Measurements from ENCODE around the gene RAB5B.
A peak's percentile ranks its signal among the peaks of the same experiment; 100 is the strongest.
"Not testable (repeated sequence)": the region's sequence is repeated elsewhere in the genome, so short reads cannot be mapped to it uniquely, and the experiment has no call there.

The RAB5B gene

DNA sequence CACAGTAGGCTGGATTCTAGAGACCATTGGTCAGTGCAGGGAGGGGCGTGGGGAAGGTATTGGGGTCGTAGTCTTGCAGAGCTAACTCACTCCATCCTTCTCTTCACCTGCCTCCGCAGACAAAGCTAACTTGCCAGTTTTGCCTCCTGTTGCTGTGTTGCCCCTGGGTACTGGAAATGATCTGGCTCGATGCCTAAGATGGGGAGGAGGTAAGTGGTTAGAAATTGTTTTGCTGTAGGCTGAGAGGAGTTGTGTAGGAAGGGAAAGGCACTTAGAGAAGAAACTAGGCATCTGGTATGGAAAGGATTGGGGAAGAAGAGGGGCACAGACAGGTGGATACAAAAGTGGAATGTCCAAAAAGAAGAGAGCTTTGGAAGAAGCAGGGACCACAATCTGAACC, 31.8 kb upstream of the RAB5B start:
- DNase-seq (ENCODE audit: low spot score): no peak

DNA sequence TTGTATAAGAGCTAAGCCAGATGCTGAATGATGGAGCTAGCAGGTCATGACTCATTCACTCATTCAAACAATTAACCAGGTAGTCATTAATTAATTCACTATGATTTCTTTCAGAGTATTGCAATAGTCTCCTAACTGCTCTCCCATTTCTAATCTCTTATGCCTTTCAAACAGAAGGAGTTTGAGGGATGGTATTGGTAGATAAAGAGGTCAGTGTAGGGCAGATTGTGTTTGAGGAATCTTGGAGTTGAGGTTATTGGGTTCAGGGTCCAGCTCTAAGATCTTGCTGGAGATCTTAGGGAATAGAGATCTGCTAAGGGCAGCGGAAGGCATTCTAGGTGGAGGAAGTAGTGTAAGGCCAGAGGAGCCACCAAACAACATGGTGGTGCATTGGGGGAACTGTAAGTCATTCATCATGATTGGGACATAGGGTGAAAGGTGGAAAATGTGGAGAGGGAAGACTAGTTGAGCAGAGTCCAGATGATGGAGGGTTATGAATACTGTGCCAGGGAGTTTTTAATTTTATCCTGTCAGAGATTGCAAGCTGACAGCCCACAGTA, 31.2 kb upstream of the RAB5B start:
- no peak for DNase-seq (ENCODE audit: low spot score)

DNA sequence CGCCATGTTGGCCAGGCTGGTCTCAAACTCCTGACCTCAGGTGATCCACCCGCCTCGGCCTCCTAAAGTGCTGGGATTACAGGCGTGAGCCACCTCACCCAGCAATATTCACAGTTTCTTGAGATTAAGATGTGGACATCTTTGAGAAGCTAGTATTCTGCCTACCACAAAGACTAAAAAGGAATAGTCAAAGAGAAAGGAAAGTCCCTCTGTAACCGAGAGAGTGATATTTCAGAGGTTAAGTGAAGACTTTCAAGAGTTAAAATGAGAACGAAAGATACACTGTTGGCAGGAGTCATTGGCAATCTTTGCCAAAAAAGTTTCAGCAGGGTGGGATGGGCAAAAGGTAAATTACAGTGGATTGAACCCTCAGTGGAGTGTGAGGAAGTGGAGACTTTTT, 27.3 kb upstream of the RAB5B start:
- DNase-seq (ENCODE audit: low spot score): no peak

DNA sequence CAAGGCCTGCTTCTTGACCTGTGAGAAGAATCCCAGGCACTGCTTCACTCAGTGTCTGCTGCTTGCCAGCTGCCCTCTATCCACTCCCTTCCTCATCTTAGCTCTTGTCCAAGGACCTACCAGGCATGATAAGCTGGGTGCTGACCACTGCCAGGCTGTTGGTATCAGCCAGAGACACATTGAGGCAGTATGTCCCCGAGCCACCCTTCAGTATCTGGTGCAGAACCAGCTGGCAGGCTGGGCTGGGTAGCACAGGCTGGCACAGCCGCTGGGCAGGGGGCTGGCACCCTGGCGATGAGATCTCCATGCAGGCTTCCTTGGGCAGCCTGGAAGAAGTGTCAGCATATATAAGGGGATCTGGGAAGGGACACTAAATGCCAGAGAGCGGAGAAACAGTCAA, 18.5 kb upstream of the RAB5B start:
- no peak for DNase-seq (ENCODE audit: low spot score)

DNA sequence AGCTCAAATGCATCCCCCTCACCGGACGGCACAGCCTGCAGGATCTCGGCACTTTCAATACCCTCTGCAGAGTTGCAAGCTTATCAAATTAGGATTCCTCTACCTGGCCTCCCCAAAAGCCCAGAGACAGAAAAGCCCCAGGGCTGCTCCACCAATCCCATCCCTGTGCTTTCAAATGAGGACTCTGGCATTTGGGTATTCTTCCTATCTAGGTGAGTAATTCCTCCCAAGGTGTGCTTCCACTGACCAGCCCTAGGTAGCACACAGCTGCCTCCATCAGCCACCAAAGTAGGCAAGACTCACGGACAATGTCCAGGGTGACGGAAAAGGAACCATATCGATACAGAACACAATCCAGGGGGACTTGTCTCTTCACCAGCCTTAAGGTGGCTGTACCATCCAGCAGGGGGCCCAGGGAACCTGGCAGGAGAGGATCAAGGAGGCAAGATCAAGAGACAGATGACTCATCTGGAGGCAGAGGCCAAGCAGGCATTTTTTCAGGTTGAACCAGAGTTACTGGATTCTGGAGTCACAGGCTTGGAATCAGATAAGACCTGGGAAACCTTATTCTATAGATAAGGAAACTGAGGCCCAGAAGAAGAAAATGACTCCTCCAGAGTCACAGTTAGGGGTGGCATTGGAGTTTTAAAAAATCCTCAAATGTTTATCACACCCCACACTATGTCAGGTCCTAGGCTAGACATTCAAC, 17.9 kb upstream of the RAB5B start:
- peak; percentile 69 for DNase-seq (ENCODE audit: low spot score)

DNA sequence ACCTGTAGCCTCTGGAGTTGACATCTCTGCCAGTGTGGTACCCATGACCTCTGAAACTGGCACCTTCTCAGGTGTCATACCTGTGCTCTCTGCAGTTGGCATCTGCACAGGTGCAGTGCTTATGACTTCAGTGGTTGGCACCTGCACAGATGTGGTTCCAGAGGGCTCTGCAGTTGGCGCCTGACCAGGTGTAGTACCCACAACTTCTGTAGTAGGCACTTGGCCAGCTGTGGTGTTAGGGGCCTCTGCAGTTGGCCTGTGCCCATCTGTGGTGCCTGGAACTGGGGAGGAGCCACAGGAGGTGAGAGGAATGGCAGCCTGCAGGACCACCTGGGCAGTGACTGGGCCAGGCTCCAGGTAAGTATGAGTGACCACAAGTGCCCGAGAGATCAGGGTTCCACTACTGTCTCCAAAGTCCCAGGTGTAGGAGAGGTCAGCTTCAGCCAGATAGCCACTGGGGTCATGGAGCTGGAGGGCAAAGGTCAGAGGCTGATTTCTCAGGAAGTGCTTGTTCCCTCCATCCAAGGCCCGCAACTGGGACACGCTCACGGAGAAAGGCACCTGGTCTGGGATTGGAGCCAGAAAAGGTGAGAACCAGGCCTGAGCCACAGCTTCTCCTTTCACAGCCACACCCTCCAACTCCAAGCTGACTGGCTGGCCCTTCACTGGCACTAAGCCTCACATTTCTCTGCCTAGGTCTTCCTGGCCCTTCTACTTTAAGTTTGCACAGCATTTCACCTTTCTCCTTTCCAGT, 16.6 kb upstream of the RAB5B start:
- DNase-seq (ENCODE audit: low spot score): no peak

DNA sequence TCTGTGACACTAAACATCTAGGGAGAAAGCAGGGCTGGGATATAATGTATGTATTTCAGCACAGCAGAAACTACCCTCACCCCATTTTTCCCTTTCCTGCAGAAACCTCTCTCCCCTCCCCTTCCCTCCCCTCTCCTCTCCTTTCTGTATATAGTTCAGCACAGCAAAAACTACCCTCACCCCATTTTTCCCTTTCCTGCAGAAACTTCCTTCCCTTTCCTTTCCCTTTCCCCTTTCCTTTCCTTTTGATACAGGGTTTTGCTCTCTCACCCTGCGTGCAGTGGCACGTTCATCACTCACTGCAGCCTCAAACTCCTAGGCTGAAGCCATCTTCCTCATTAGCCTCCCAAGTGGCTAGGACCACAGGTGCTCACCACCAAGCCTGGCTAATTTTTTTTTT, 10.1 kb upstream of the RAB5B start:
- no peak for DNase-seq (ENCODE audit: low spot score)

DNA sequence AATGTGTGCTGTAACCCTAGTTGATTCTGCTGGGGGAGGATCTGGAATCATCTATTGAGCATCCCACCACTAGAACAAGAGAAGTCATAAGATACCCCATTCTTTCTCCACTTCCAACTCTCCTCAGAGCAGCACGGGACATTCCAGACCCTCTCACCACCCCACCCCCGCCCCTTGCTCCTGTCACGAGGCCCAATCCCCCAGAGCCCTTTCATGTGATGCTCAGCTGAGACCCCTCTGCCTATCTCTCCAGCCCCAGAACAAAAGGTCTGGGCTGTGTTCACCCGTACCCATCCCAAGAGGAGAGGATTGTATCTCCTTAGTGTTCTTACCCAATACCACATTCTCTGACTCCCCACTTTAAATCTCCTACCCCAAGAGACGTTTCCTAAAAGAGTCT, 8.6 kb upstream of the RAB5B start:
- DNase-seq (ENCODE audit: low spot score): no peak

DNA sequence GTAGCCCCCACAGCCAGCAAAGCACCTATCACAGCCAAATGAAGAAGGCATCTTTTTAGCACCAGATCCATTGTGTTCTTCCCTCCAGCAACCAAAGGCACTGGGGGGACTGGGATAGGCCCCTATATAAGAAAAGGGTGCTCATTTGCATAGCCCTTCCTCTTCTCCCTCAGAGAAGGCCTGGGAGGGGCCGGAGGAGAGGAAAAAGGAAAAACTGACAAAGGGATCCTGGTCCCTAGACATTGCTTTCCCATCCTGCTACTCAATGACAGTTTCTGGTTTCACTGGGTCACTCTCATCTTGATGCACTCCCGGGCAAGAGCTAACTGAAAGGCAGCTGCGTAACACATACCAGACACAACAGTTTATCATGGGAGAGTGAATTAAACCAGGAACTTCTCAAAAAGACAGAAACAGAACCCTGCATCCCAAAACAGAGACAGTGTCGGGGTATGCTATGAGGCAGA, 7.9 kb upstream of the RAB5B start, which contains the start of gene PMEL:
PMEL (minus strand) TSS at position 102 of the 467 bp plus-strand sequence; CDS start at position 71, 31 bp downstream.
- peak; percentile 21 for DNase-seq (ENCODE audit: low spot score)

DNA sequence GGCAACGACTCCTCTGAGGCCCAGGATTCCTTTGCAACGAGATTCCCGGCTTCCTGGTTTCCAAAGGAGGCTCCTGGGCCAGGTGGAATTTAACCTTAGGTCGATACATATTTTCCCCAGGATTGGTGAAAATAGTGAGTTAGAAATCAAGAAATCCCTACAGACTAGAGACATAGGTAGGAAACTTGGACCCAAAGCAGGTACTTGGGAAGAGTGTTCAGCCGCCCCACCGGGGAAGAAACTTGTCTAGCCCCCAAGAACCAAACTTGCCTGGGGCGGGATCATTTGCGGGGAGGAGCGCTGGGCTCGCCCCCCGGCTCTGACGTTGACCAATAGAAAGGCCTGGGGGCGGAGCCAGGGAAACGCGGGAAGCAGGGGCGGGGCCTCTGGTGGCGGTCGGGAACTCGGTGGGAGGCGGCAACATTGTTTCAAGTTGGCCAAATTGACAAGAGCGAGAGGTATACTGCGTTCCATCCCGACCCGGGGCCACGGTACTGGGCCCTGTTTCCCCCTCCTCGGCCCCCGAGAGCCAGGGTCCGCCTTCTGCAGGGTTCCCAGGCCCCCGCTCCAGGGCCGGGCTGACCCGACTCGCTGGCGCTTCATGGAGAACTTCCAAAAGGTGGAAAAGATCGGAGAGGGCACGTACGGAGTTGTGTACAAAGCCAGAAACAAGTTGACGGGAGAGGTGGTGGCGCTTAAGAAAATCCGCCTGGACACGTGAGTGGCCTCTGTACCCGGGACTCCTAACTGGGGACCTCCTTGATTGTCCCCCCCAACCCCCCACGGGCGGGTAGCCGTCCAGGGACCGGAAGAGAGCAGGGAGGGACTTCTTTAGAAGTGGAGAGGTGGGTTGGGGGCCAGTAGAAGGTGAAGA, 7.2 kb upstream of the RAB5B start, which contains the start of gene CDK2:
CDK2 (plus strand) TSS at position 423 of the 874 bp plus-strand sequence; CDS start at position 602, 179 bp downstream.
- DNase-seq (ENCODE audit: low spot score): peak; percentile 81

DNA sequence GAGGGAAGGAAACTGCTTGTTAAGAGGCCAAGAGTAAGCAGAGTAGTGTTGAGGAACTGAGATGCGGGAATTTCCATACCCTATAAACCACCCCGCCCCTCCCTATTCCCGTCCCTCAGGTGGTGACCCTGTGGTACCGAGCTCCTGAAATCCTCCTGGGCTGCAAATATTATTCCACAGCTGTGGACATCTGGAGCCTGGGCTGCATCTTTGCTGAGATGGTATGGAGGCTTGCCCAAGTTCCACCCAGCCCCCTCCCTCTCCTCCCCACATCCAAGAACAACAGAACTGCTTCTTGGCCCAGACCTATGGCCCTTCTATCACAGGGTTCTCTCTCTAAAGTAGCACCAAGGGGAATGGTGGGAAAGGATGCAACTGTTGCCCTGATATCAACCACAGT, 4.5 kb upstream of the RAB5B start:
- no peak for DNase-seq (ENCODE audit: low spot score)

DNA sequence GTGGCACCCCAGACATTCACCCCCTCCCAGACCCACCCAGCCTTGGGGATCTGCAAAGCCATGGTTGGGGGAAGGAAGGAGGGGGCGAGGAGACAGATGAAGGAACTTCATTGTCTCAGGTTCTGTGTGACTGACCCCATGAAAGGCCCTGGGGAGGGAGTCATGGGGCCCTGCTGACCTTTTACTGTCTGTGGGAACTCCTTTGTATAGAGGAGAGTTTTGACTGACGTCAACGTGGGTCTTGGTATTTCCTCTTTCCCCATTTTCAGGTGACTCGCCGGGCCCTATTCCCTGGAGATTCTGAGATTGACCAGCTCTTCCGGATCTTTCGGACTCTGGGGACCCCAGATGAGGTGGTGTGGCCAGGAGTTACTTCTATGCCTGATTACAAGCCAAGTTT, 3.1 kb upstream of the RAB5B start:
- DNase-seq (ENCODE audit: low spot score): no peak

DNA sequence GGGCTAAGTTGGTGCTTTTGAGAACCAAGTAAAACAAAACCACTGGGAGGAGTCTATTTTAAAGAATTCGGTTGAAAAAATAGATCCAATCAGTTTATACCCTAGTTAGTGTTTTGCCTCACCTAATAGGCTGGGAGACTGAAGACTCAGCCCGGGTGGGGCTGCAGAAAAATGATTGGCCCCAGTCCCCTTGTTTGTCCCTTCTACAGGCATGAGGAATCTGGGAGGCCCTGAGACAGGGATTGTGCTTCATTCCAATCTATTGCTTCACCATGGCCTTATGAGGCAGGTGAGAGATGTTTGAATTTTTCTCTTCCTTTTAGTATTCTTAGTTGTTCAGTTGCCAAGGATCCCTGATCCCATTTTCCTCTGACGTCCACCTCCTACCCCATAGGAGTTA, 1.8 kb upstream of the RAB5B start:
- DNase-seq (ENCODE audit: low spot score): peak; percentile 33

DNA sequence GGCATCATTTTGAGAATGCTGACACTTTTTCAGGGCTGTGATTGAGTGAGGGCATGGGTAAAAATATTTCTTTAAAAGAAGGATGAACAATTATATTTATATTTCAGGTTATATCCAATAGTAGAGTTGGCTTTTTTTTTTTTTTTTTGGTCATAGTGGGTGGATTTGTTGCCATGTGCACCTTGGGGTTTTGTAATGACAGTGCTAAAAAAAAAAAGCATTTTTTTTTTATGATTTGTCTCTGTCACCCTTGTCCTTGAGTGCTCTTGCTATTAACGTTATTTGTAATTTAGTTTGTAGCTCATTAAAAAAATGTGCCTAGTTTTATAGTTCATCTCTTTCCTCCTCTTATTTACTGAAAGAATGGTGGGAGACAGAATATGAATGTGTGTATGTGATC, 1.4 kb upstream of the RAB5B start:
- DNase-seq (ENCODE audit: low spot score): no peak

DNA sequence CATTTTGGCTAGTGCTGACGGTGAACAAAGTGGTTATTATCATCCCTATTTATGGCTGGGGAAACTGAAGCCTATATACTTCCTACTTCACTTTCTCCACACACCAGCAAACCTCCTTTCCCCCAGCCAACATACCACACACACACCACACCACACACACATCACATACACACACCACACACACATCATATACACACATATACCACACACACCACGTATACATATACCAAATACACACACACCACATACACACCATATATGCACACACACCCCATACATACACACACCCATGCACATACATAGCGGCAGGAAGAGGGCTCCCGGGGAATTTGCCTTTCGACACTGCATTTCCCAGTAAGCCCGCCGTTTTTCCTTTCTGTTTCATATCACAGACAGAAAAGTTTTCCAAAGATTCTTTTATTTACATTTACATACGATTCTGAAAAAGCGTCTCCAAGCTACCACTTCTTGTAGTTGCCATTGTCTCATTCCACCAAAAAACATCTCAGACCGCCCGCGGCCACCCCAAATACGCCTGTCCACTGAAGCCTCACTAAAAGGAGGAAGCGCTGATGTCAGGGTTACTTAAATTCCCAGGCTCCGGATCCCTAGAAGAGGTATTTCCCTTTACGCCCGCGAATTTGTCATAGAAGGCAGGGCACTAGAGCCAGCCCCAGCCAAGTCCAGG, 823 bp upstream of the RAB5B start:
- DNase-seq (ENCODE audit: low spot score): peak; percentile 54

DNA sequence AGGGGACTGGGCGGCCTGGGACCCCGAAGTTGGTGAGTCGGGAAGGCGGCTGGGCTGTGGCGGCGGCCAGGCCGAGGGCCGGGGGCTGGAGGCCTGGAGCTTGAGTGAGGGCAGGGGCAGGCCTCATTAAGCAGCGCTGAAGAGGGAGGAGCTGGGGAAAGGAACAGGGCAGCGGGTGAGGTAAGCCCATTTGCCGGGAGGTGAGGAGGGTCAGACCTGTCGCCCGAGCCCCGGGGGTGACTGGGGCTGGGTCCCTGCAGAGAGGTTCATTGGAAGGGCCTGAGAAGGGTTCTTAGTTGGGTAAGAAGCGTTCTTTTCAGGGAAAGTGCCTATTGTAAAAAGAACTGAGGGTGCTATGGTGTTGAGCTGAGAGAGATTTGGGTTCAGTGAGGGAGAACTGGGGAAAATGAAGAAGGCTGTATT, 441 bp downstream of the RAB5B start:
- peak; percentile 48 for DNase-seq (ENCODE audit: low spot score)

DNA sequence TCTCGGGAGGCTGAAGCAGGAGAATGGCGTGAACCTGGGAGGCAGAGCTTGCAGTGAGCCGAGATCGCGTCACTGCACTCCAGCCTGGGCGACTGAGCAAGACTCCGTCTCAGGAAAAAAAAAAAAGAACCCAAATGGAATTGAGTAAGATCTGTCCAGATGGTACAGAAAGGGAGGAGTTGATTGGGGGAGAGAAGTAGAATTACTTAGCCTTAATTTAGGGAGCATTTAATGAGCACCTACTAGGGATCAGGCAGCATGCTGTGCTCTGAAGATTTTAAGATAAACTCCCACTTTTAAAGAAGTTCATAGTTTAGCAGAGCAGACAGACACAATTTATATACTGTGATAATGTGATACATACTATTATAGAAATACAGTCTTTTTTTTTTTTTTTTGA, 4.5 kb downstream of the RAB5B start:
- no peak for DNase-seq (ENCODE audit: low spot score)

DNA sequence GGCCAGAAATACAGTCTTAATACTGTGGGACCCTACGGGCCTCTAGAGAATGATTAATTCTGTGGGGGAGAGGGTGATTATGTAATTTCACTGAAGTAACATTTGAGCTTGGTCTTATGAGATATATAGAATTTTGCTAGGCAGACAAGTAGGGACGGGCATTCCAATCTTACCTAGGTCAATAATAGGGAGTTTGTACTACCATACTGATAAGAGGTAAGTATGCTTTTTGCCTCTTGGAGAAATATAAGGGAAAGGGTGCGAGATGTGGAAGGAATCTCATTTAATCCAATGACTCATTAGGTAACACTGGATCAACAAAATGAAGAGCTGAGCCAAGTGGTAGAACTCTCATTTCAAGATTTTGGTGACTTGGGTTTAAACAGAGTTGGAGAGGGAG, 5.2 kb downstream of the RAB5B start:
- DNase-seq (ENCODE audit: low spot score): no peak

DNA sequence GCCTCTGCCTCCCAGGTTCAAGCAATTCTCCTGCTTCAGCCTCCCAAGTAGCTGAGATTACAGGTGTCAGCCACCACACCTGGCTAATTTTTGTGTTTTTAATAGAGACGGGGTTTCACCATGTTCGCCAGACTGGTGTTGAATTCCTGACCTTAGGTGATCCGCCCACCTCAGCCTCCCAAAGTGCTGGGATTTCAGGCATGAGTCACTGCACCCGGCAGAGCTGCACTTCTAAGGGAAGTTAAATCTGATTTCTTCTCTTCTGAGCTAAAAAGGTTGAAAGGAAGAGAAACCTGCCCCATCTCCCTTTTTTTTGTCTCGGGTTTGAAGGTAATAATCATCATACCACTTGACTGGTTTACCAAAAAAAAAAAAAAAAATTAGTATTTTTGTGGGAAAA, 8.0 kb downstream of the RAB5B start:
- not testable (repeated sequence) for DNase-seq (ENCODE audit: low spot score)

DNA sequence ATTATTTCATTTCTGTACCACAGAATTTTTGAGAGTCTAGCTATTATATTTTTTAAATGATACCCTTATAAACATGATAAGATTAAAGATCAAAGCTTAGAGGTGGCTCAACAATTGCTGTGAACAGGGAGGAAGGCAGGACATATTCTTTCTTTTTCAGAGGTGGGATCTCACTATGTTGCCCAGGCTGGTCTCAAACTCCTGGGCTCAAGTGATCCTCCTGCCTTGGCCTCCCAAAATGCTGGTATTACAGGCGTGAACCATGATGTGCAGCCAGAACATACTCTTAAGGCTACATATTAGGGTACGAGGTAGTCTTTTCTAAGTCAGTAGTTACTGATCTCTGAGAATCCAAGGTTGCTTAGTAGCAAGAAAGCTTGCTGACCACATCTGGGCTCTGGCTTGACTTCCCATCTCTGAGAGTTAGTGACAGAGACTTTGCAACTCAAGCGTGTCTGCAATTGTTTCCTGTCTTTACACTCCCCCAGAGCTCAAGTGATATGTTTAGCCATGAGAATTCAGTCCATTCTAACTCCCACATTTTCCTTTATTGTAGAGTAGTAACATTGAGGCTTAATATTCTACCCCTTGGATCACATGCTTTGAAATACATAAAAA, 8.6 kb downstream of the RAB5B start:
- DNase-seq (ENCODE audit: low spot score): no peak

DNA sequence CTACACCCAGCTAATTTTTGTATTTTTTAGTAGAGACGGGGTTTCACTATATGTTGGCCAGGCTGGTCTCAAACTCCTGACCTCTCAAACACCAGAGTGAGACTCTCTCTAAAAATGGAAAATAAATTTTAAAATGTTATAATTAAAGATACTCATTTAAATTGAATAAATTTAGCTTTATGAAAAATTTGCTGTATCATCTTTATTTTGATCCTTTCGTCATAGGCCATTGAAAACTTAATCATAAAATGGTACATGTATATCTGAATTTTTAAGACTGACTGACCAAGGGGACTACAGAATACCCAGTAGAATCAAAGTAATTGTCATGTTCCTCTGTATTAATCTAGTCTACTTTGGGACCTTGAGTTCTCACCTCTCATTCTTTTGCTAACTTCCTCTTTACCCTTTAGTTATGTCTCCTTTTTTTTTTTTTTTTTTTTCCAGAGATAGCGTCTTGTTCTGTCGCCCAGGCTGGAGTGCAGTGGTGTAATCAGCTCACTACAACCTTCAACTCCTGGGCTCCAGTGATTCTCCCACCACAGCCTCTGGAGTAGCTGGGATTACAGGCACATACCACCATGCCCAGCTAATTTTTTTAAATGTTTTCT, 9.5 kb downstream of the RAB5B start:
- DNase-seq (ENCODE audit: low spot score): no peak
